T-helper 2 cell (primary cell): ENCODE measurements around the gene TAF1C.
"Not testable (repeated sequence)": the region's sequence is repeated elsewhere in the genome, so short reads cannot be mapped to it uniquely, and the experiment has no call there.

ENCODE experiments used
- DNase-seq, 5 experiments: peaks; one replicate each; pipeline versions ENCODE4 v3.0.0 to v3.0.0-alpha.2; 2012 to 2022

TAF1C gene

GRCh38 chr16:84207879-84208278, 21.0 kb upstream of the TAF1C start:
- DNase-seq = no peak

DNA sequence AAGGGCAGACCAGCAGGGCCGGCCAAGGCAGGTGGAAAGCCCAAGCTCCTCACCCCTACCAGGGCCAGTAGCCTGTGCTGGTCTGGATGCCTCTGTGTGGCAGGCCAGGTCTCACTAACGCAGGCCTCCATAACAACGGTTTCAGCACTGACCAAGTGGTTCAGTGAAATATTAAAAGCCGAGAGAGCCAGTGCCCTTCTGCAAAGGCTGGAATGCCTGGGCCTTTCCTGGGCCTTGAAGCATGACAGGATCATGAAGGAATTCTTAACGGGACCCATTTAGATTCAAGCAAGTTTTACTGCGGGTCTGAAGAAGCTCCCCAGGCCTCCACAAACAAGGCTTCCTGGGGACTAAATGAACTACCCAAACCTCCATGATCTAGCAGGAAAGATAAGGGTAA, 20.4 kb upstream of the TAF1C start:
- DNase-seq = no peak

DNA sequence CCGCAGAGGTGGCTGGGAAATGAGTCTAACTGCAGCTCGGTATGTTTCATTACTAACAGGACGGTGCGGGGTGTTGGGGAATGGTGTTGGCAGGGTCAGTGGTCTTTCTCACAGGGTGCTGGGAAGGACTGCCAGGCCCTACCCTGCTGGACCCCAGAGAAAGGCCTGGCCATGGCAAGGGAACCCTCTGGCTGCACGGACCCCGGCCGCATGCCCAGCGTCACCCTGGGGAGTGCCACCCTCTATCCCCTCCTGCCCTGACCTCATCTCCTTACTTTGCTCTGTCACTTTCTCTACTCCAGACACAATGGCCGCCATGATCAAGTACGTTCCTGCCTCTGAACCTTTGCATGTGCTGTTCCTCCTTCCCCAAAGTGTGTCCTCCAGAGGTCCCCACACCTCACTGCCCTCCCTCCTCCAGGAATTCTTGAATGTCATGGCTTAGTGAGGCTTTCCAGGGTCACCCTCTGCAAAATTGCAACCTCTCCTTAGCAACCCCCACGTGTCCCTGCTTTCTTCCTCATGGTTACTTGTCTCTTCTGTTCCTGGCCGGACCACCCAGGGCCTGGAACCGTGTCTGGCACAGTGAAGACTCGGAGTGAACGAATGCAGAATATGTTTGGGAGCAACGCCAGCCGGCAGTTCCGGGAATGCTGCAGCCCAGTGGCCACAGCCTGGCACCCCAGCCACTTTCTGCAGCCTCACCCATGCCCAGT, 19.3 kb upstream of the TAF1C start:
- DNase-seq = no peak

- DNase-seq = not testable (repeated sequence)
These were observed 18.3 kb upstream of the TAF1C start for GRCh38 chr16:84205123-84205522.

DNA sequence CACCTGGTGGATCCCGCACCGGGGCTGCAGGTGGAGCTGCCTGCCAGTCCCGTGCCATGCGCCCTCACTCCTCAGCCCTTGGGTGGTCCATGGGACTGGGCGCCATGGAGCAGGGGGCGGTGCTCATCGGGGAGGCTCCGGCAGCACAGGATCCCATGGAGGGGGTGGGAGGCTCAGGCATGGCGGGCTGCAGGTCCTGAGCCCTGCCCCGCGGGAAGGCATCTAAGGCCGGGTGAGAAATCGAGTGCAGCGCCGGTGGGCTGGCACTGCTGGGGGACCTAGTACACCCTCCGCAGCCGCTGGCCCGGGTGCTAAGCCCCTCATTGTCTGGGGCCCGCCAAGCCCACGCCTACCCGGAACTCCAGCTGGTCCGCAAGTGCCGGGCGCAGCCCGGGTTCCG, 17.7 kb upstream of the TAF1C start:
- not testable (repeated sequence) for DNase-seq

- no peak for DNase-seq
These were observed 13.0 kb upstream of the TAF1C start for GRCh38 chr16:84199861-84200260.

GRCh38 chr16:84199097-84199496, 12.2 kb upstream of the TAF1C start:
- DNase-seq = no peak

DNA sequence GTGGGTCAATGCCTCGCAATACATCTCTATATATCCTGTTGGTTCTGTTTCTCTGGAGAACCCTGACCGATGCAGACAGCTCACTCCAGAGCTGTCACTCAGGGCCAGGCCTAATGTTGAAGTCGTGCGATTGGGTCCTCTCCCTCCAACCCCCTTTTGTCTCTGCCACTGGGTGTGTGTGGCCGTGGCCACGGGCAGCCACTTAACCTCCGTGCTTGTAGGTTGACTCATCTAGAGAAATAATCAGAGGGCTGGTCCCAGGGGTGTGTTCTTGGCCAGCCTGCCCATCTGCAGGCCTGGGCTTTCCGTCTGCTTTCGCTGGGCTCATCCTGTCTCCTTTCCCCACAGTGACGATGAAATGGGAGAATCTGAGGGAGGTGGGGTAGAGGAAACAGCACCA, 11.5 kb upstream of the TAF1C start:
- DNase-seq = no peak

DNA sequence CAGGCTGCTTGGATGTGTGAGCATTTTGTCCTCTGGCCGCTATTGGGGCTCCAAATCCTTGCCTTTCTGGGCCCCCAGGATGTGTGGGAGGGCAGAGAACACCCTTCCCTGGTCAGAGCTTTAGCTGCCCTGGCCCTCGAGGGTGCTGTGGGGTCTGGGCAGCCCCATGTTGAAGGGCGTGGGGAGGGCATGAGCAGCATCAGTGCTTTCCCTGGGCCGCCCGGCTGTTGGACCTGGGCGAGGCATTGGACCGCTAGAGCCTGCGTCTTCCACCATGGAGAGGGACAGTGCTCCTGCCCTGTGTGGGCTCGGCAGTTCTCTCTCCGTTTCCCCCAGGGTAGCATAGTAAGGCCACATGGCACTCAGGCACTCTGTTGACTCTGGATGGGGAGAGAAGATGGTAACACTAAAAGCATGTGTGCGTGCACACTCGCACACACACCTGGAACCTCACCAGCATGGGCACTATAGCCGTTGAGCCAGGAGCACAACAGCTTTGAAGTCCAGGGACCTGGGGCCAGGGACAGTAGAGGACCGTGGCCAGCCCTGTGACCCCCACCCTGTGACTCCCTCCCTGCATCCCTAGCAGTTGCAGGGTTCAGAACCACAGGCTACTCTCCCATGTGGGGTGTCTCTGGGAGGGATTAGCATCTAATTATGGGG, 10.7 kb upstream of the TAF1C start:
- DNase-seq = no peak

DNA sequence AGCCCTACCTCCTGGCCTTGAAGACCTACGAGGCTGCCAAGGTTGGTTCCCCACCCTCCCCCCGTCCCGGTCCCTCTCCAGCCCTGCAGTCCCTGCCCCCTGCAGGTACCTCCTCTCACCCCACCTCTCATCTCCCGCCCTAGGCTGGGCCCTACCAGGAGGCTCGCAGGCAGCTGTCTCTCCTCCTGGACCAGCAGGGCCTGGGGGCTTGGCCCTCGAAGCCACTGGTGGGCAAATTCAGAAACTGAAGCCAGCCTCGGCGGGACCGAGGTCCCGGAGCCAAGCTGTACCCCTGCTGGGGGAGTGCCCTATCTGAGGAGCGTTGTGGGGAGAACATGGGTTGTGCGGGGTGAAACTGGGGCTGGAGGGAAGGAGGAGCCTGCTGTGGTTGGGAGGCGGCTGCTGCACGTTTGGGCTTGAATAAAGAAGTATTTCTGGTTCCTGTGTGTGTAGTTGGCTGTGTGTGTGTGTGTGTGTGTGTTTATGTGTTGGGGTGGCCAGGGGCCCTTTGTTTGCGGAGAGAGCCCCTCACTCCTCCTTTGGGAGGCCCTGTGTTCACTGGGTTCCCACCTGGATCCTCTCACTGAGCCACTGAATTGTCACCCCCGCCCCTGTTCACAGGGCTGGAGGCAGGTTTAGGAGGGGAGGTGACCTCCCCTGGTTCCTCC, 10.0 kb upstream of the TAF1C start:
- DNase-seq = no peak

GRCh38 chr16:84196101-84196500, 9.2 kb upstream of the TAF1C start:
- DNase-seq = no peak

DNA sequence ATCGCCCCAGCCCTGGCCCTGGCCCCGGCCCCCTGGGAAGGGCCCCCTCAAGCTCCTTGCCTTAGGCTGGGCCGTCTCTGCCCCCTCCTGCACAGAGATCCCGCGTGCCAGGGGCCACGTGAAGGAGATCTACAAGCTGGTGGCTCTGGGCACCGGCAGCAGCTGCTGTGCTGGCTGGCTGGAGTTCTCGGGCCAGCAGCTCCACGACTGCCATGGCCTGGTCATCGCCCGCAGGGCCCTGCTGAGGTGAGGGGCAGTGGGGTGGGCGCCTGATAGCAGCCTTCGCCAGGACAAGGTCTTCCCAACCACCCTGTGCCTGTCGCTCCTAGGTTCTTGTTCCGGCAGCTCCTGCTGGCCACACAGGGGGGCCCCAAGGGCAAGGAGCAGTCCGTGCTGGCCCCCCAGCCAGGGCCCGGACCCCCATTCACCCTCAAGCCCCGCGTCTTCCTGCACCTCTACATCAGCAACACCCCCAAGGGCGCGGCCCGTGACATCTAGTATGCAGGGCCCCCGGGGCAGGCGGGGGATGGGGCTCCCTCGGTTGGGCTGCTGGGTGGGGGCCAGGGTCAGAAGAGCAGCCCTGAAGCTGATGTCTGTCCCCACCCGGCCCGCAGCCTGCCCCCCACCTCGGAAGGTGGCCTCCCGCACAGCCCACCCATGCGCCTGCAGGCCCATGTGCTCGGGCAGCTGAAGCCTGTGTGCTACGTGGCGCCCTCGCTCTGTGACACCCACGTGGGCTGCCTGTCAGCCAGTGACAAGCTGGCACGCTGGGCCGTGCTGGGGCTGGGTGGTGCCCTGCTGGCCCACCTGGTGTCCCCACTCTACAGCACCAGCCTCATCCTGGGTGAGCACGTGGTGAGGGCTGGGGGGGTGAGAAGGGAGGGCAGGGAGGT, 8.6 kb upstream of the TAF1C start:
- no peak for DNase-seq

- DNase-seq = peak in 1 of 5 experiments; percentile 55
These were observed 7.8 kb upstream of the TAF1C start for GRCh38 chr16:84194470-84195200.

- DNase-seq = no peak
These were observed 7.2 kb upstream of the TAF1C start for GRCh38 chr16:84194018-84194417.

- peak in 1 of 5 experiments; percentile 71 for DNase-seq
These were observed 6.6 kb upstream of the TAF1C start for GRCh38 chr16:84193480-84193879.

GRCh38 chr16:84191466-84191865, 4.6 kb upstream of the TAF1C start:
- DNase-seq = no peak

DNA sequence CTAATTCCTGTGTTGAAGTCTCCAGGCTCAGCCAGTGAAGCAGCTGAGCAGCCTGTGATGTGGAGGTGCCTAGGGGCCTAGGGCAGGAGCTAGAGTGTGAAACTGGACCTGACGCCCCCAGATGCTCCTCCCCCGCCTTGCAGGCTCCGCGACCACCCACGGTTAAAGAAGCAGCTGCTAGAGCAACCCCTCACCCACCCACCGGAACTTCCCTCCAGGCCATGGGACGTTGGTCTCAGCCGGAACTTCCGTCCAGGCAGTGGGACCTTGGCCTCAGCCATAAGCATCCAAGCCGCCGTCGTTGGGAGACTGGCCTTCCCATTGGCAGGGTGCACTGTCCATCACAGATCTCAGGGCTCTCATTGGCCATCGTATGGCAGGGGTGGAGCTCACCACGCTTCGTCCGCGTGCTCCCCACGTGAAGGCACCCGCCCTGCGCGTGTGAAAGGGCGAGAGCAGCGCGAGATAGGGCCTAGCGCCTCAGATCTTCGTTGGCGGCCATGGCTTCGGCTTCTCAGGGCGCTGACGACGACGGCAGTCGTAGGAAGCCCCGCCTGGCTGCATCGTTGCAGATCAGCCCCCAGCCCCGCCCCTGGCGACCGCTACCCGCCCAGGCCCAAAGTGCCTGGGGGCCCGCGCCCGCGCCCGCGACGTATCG, 4.0 kb upstream of the TAF1C start, which contains the start of gene ADAD2:
Gene ADAD2, plus strand, starts transcription at position 427 of the 658 bp plus-strand sequence. Its CDS starts 74 bp downstream, at position 501.
- peak in 1 of 5 experiments; percentile 20 for DNase-seq

DNA sequence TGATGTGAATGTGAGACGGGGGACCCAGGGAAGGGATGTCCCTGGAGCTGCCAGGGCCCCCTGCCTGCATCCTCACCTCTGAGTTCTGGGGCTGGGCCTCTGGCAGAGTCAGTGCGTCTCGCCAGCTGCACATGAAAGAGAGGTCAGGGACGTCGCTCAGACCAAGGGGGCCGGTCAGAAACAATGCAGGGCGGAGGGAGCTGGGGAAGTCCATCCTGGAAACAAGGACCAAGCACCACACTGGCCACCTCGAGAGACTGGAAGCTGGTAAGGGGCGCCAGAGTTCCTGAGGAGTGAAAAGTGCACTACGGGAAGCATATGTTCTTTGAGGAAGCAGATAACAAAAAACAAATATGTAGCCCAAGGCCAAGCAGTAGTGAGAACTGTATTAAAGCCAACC, 2.1 kb downstream of the TAF1C start:
- DNase-seq = no peak

DNA sequence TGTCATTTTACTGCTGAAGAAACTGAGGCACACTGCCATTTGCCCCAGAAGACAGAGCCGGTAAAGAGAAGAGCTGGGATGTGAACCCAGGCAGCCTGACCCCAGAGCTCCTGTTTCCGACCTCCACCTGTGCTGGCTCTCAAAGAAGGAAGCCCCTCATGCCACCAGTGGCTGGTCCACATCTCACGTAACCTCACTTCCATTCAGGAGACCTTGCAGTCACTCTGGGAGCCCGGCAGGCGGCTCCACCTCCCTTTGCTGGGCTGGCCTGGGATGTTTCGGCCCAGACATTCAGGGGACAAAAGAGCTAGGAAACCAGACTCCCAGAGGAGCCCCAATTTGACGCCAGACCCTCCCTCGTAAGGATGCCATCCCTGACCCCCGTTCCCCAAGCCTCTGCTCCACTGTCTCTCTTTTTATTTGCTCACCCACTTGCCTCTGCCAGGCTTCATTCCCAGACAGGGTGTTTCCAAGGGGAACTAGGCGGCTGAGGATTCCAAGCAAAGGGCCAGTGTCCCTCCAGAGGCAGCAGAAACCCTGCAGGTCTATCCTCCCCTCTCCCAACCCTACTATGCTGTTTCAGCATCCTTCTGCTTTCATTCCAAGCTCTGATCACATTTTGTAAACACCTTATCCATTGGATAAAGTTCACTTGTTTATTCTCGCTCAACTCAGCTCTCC, 2.8 kb downstream of the TAF1C start:
- DNase-seq = no peak

GRCh38 chr16:84183572-84183875, 3.3 kb downstream of the TAF1C start:
- DNase-seq = no peak
